ENCODE results near the gene AFDN. TPM values are rescaled to one million over a fixed set of nuclear protein-coding genes. Genes with fewer than 3 reads are reported as not detected.

The AFDN gene
- total RNA-seq, 4 donors from 2014 or later = 66.9 to 88.0 (median 75.3) TPM

GRCh38 chr6:168004945-168005344, 178.2 kb downstream of the AFDN start:
- peaks cover 0 to 3% (median 0%) of the 10 kb centered on the region in 4 donors for H3K9me3 ChIP-seq
- intact Hi-C loops (cut with DNase I) = no loop called here
- peak; percentile 86 for DNase-seq (ENCODE audit: extremely low spot score)
- H3K27me3 ChIP-seq = peaks cover 0 to 15% (median 0%) of the 10 kb centered on the region in 4 donors
- no peak for TF ChIP-seq POLR2AphosphoS5 (IDR thresholded peaks at IDR 0.05)
- no peak for TF ChIP-seq POLR2A (IDR thresholded peaks at IDR 0.05; ENCODE audit: low read depth)
- TF ChIP-seq CTCF (IDR thresholded peaks at IDR 0.05) = no peak
- no peak for TF ChIP-seq EP300 (IDR thresholded peaks at IDR 0.05)
- no peaks in the 10 kb centered on the region for H3K36me3 ChIP-seq
- WGBS = 93% methylated on average over 11 of the region's 11 CpGs
- H3K27ac ChIP-seq (replicated peaks in 1 of 4) = no peak overlapping the region
- H3K4me1 ChIP-seq = peaks cover 0 to 8% (median 0%) of the 10 kb centered on the region in 4 donors
- no peak overlapping the region for H3K4me3 ChIP-seq

DNA sequence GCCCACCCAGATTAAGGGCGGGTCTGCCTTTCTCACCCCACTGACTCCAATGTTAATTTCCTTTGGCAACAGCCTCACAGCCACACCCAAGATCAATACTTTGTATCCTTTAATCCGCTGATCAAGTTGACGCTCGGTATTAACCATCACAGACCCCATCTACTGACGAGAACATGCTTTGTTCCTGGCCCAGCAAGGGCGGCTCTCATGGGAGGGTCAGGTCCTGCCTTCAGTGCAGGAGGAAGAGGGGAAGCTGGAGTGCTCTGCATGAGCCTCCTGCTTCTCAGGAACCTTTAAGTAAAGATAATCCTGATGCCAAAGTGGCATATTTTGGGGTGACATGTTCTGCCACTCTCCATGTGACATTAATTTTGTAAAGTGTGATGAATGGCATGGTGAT, 179.1 kb downstream of the AFDN start:
- no peaks in the 10 kb centered on the region for H3K36me3 ChIP-seq
- peaks cover 0 to 9% (median 7%) of the 10 kb centered on the region in 4 donors for H3K9me3 ChIP-seq
- intact Hi-C loops (cut with DNase I) = no loop called here
- DNase-seq (ENCODE audit: extremely low spot score) = peak; percentile 81
- no peak for TF ChIP-seq CTCF (IDR thresholded peaks at IDR 0.05)
- no peak for TF ChIP-seq EP300 (IDR thresholded peaks at IDR 0.05)
- no peak for TF ChIP-seq POLR2A (IDR thresholded peaks at IDR 0.05; ENCODE audit: low read depth)
- TF ChIP-seq POLR2AphosphoS5 (IDR thresholded peaks at IDR 0.05) = no peak
- no peak overlapping the region for H3K27ac ChIP-seq (replicated peaks in 1 of 4)
- WGBS = 93% methylated on average over 6 of the region's 6 CpGs
- peaks cover 0 to 8% (median 0%) of the 10 kb centered on the region in 4 donors for H3K4me1 ChIP-seq
- H3K27me3 ChIP-seq = peaks cover 0 to 6% (median 0%) of the 10 kb centered on the region in 4 donors
- H3K4me3 ChIP-seq = no peak overlapping the region

GRCh38 chr6:168007592-168008338, 181.1 kb downstream of the AFDN start:
- Histone ChIP-seq H3K9me3 (peaks cover 0 to 26% (median 24%) of the 10 kb centered on the region in 4 donors), H3K27me3 (peaks cover 0 to 3% (median 0%) of the 10 kb centered on the region in 4 donors), H3K4me3 (no peak overlapping the region), H3K36me3 (no peaks in the 10 kb centered on the region), H3K4me1 (peaks cover 0 to 8% (median 0%) of the 10 kb centered on the region in 4 donors), H3K27ac (replicated peaks in 1 of 4) (no peak overlapping the region)
- DNase-seq (ENCODE audit: extremely low spot score) = peak; percentile 42
- TF ChIP-seq POLR2AphosphoS5 (IDR thresholded peaks at IDR 0.05) (no peak), EP300 (IDR thresholded peaks at IDR 0.05) (no peak), CTCF (IDR thresholded peaks at IDR 0.05) (no peak), POLR2A (IDR thresholded peaks at IDR 0.05; ENCODE audit: low read depth) (no peak)
- WGBS = 28% methylated on average over 3 of the region's 3 CpGs
- intact Hi-C loops (cut with DNase I) = no loop called here

- H3K27ac ChIP-seq (replicated peaks in 1 of 4) = no peak overlapping the region
- H3K36me3 ChIP-seq = no peaks in the 10 kb centered on the region
- peaks cover 0 to 4% (median 0%) of the 10 kb centered on the region in 4 donors for H3K27me3 ChIP-seq
- no peak overlapping the region for H3K4me3 ChIP-seq
- 92% methylated on average over 3 of the region's 3 CpGs for WGBS
- DNase-seq (ENCODE audit: extremely low spot score) = no peak
- H3K4me1 ChIP-seq = peaks cover 0 to 4% (median 0%) of the 10 kb centered on the region in 4 donors
- TF ChIP-seq CTCF (IDR thresholded peaks at IDR 0.05) (no peak), POLR2AphosphoS5 (IDR thresholded peaks at IDR 0.05) (no peak), POLR2A (IDR thresholded peaks at IDR 0.05; ENCODE audit: low read depth) (no peak), EP300 (IDR thresholded peaks at IDR 0.05) (no peak)
- intact Hi-C loops (cut with DNase I) = no loop called here
- peaks cover 0 to 26% (median 24%) of the 10 kb centered on the region in 4 donors for H3K9me3 ChIP-seq
These were observed 182.6 kb downstream of the AFDN start for GRCh38 chr6:168009331-168009730.
